MG63 (cell line): Measurements from ENCODE around the gene FLT1. TPM values are rescaled to one million over a fixed set of nuclear protein-coding genes. Genes with fewer than 3 reads are reported as not detected.

Experiments
- DNase-seq: peaks from one replicate; pipeline ENCODE4 v3.0.0-alpha.2; 2020
- H3K27me3 ChIP-seq: fragments of 250-450 bp; sonication (Bioruptor Pico); 2 replicates; pipeline ENCODE4 v1.5.1; 2020; ENCODE audit warnings: mild to moderate bottlenecking, moderate library complexity
- H3K36me3 ChIP-seq: fragments of 250-450 bp; sonication (Bioruptor Pico); 2 replicates; pipeline ENCODE4 v1.5.1; 2020; ENCODE audit warnings: mild to moderate bottlenecking, moderate library complexity
- H3K4me3 ChIP-seq: fragments of 250-450 bp; sonication (Bioruptor Pico); 2 replicates; pipeline ENCODE4 v1.5.1; 2020; ENCODE audit warnings: mild to moderate bottlenecking, moderate library complexity
- H3K9me3 ChIP-seq: fragments of 250-450 bp; sonication (Bioruptor Pico); 2 replicates; pipeline ENCODE4 v1.5.1; 2020; ENCODE audit warnings: mild to moderate bottlenecking, moderate library complexity
- total RNA-seq: library from RNA; depleted of rRNA; stranded (reverse); fragments of >200 nt; shearing (Covaris generic); gene quantifications from 2 replicates; pipeline ENCODE4 v1.2.3, GENCODE V29; 2014; ENCODE audit warnings: low replicate concordance

Gene FLT1
- total RNA-seq, 1 experiment from 2014 or later = 0.66 TPM

DNA sequence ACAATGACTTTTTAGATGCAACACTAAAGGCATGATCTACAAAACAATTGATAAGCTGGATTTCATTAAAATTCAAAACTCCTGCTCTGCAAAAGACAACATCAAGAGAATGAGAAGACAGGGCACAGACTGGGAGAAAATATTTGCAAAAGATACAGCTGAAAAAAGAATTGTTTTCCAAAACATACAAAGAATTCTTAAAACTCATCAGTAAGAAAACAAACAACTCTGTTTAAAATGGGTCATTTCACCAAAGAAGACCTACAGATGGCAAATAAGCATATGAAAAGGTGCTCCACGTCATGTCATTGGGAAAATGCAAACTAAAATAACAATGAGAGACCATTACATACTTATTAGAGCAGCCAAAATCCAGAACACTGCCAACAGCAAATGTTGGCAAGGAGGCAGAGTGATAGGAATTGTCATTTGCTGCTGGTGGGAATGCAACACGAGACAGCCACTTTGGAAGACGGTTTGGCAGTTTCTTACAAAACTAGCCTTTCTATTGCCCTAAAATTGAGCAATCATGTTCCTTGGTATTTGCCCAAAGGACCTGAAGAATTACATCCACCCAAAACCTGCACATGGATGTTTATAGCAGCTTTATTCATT lies 39.2 kb downstream of the FLT1 start:
- no peak for DNase-seq
- H3K9me3 ChIP-seq = no peaks in the 10 kb centered on the region

DNA sequence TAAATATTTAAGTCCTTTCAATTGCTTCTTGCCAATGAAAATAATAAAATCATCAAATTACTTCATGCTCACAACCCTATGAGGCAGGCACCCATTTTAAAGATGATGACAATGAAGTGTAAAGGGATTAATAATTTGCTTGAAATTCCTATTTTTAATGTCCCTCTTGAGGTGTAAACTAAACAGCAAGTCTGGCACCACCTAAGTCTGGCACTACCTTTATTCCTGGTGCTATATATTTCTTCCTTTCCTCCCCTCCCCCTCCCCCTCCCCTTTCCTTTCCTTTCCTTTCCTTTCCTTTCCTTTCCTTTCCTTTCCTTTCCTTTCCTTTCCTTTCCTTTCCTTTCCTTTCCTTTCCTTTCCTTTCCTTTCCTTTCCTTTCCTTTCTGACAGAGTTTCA lies 42.2 kb downstream of the FLT1 start:
- no peak overlapping the region for H3K4me3 ChIP-seq
- no peak for DNase-seq
- H3K36me3 ChIP-seq = no peaks in the 10 kb centered on the region
- H3K27me3 ChIP-seq = no peaks in the 10 kb centered on the region
- H3K9me3 ChIP-seq = 0 out of 2 replicates have a peak, but pooled peaks cover 5% of the 10 kb centered on the region

More for the DNA sequence above, 39.2 kb downstream of the FLT1 start:
- Histone ChIP-seq H3K4me3 (no peak overlapping the region), H3K36me3 (no peaks in the 10 kb centered on the region), H3K27me3 (no peaks in the 10 kb centered on the region)

DNA sequence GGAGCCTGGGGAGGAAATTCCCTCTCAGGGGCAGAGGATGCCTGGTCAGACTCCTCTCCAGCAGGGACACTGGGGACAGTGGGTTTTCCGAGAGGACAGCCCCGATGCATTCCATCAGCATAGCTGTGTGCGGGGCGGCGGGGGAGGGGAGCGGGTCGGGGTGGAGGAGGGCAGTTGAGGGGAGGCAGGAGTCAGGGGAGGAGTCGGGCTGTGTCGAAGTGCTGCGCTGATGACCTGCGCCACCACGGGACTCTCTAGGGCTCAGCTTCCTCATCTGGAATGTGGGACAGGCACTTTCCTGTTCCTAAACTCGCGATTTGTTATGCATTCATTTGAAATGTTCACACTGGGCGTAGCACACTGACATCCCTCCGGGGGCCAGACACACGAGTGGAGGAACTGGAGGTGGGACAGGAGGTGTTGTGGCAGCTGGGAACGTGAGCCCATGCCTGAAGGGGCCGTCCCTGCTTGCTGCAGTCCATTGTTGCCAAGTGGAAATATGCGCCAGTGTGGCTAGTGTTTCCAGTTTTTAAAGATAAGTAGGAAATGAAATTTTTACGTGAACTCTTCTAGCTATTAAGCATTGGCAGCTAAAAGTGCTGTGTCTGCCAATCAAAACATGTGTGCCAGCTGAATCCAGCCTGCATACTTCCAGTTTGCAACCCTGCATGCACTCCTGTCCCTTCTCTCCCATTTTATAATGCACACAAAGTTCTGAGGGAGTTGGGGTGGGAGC lies 43.3 kb downstream of the FLT1 start:
- Histone ChIP-seq H3K4me3 (peak overlapping the region; percentile 16; the same call in 1 of the 2 replicates), H3K27me3 (no peaks in the 10 kb centered on the region), H3K36me3 (no peaks in the 10 kb centered on the region), H3K9me3 (0 out of 2 replicates have a peak, but pooled peaks cover 5% of the 10 kb centered on the region)
- peak; percentile 60 for DNase-seq

DNA sequence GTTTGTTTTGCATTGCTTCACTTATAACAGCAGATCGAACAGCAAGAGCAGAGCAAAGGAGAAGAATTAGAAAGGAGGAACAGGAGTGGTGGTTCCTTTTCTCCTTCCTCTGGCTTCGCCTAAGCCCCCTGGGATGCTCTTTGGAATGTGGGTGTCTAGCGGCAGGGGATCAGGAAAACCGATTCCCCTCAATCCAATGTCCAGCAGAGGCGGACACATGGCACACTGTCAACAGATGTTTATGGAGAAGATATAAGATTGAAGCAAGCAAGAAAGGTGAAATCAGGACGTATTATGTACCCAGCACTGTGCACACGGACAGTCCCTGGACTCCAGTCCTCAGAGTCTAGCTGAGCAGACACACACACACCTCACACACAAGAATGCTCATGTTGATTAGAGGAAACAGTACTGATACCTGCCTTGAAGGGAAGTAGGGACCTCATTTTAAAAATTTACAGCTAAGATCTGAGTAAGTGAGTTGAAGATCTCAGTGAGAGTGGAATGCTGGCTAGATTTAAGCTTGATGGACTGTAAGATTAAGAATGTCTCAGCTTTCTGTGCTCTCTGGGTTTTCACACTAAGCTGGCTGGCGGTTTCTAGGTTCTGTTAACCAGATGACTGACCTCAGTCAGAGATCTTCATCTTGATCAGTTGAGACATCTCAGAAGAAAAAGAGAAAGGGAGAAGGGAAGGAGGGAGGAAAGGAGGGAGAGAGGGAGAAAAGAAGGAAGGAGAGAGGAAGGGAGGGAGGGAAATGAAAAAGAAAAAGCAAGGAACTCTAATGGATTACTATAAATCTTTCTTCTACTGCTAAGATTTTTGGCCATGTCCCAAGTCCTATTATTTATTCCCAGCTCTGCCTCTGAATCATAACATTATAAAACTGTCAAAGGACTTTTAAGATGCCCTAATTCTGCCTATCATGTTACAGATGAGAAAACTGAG lies 44.8 kb downstream of the FLT1 start:
- DNase-seq = no peak
- H3K9me3 ChIP-seq = peaks cover 9% of the 10 kb centered on the region; the same call in 1 of the 2 replicates
- H3K27me3 ChIP-seq = no peaks in the 10 kb centered on the region
- H3K36me3 ChIP-seq = no peaks in the 10 kb centered on the region
- H3K4me3 ChIP-seq = no peak overlapping the region

DNA sequence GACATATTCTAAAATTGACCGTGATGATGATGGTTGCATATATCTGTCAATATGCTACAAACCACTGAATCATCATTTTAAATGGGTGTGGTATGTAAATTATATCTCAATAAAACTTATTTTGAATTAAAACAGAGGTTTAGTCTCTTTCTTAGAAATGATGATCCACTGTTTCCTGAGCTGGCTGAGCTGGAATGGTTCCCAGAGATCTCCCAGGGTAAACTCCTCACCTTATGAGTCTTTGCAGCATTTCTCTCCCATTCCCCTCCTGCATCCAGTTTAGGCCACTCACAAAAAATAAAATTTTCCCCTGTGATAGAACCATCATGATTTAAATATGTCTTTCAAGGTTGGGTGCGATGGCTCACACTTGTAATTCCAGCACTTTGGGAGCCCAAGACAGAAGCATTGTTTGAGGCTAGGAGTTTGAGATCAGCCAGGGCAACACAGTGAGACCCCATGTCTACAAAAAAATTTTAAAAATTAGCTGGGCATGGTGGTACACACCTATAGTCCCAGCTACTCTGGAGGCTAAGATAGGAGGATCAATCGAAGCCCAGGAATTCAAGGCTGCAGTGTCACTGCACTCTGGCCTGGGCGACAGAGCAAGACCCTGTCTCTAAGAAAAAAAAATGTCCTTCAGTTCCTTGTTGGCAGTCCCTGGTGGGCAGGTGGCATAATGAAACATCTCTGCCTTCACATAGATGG lies 46.1 kb downstream of the FLT1 start:
- DNase-seq = no peak
- Histone ChIP-seq H3K36me3 (no peaks in the 10 kb centered on the region), H3K9me3 (peaks cover 9% of the 10 kb centered on the region; the same call in 1 of the 2 replicates), H3K4me3 (no peak overlapping the region), H3K27me3 (no peaks in the 10 kb centered on the region; the same call in 1 of the 2 replicates)

DNA sequence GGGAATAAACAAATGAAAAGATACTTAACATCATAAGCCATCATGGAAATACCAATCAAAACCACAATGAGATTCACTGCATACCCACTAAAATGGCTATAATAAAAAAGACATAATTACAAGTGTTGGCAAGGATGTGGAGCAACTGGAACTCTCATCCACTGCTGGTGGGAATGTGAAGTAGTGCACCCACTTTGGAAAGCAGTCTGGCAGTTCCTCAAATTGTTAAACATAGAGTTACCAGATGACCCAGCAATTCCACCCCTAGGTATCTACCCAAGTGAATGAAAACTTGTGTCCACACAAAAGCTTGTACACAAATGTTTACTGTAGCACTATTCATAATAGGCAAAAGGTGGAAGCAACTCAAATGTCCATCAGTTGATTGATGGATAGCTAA lies 46.9 kb downstream of the FLT1 start:
- H3K36me3 ChIP-seq = no peaks in the 10 kb centered on the region
- no peak overlapping the region for H3K4me3 ChIP-seq
- no peaks in the 10 kb centered on the region; the same call in 1 of the 2 replicates for H3K27me3 ChIP-seq
- DNase-seq = no peak
- peaks cover 9% of the 10 kb centered on the region; the same call in 1 of the 2 replicates for H3K9me3 ChIP-seq

DNA sequence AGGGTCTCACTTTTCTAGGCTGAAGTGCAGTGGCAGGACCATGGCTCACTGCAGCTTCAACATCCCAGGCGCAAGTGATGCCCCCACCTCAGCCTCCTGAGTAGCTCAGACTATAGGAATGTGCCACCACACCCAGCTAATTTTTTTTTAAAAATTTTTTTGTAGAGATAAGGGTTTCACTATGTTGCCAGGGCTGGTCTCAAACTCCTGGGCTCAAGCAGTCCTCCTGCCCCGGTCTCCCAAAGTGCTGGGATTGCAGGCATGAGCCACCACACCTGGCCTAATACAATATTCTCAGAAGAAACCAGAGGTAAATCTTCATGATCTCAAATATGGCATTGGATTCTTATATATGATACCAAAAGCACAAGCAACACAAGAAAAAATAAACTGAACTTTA lies 47.7 kb downstream of the FLT1 start:
- Histone ChIP-seq H3K9me3 (peaks cover 9% of the 10 kb centered on the region; the same call in 1 of the 2 replicates), H3K27me3 (no peaks in the 10 kb centered on the region; the same call in 1 of the 2 replicates), H3K4me3 (no peak overlapping the region), H3K36me3 (no peaks in the 10 kb centered on the region)
- no peak for DNase-seq

DNA sequence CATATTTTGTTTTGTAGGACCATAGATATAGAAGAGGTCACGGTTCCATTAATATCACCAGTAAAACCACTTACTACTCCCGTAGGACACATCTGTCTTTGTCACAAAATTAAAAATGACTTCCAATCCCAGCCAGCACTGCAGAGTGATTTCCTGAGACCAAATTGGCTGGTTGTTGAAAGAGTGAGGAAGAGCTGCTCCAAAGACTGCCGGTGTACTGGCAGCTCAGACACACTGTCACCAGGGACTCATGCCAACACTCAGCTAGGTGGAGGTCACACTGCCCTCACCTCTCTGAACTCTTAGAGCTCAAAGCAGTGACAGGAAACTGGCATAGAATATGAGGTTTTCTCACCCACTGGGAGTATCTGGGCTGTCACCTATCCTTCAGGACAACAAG lies 52.1 kb downstream of the FLT1 start:
- no peak for DNase-seq
- Histone ChIP-seq H3K9me3 (peaks cover 4% of the 10 kb centered on the region; the same call in 1 of the 2 replicates), H3K27me3 (no peaks in the 10 kb centered on the region; the same call in 1 of the 2 replicates), H3K36me3 (no peaks in the 10 kb centered on the region), H3K4me3 (no peak overlapping the region)

DNA sequence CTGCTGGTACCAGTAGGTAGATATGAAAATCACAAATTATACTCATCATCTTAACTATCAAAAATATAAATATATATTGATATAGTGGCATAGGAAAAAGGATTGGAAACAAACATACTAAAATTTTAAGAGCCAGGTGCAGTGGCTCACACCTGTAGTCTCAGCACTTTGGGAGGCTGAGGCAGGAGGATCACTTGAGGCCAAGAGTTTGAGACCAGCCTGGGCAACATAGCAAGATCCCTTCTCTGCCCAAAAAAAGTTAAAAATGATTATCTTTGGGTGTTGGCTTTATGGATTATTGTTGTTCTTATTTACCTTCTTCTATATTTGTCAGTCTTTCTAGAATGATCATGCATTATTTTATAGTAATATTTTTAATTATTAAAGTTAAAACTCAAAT lies 53.4 kb downstream of the FLT1 start:
- no peak for DNase-seq
- Histone ChIP-seq H3K27me3 (no peaks in the 10 kb centered on the region; the same call in 1 of the 2 replicates), H3K9me3 (peaks cover 3% of the 10 kb centered on the region; the same call in 1 of the 2 replicates), H3K4me3 (no peak overlapping the region), H3K36me3 (no peaks in the 10 kb centered on the region)

DNA sequence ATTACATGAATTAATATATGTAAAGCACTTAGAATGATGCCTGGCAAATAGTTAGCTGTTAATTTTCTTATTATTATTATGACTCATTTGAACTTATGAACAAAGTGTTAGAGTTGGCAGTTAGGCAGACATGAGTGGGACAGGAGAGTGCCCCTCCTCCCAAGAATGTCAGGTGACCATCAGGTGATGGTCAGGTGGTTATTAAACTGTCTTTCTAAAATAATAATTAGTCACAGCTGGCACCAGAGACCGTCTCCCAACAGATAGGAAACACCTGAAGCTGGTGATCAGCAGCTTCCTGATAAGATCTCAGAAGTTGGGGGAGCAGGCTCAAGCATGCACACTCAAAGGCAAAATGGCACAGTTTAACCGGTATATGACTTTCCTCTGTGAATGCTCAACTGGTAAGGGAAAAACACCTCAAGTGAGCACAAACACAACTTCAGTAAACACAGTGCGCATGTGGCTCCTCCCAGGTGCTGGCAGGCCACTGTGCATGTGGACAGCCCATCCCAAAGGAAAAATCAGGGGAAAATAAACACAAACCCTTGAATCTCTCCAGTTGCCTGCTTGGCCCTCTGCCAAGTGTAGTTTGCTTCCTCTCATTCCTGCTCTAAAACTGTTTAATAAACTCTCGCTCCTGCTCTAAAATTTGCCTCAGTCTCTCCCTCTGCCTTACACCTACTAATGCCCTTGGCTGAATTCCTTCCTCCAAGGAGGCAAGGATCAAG lies 54.0 kb downstream of the FLT1 start:
- H3K9me3 ChIP-seq = no peaks in the 10 kb centered on the region; the same call in 1 of the 2 replicates
- H3K36me3 ChIP-seq = no peaks in the 10 kb centered on the region
- no peak for DNase-seq
- no peak overlapping the region for H3K4me3 ChIP-seq
- H3K27me3 ChIP-seq = no peaks in the 10 kb centered on the region; the same call in 1 of the 2 replicates

DNA sequence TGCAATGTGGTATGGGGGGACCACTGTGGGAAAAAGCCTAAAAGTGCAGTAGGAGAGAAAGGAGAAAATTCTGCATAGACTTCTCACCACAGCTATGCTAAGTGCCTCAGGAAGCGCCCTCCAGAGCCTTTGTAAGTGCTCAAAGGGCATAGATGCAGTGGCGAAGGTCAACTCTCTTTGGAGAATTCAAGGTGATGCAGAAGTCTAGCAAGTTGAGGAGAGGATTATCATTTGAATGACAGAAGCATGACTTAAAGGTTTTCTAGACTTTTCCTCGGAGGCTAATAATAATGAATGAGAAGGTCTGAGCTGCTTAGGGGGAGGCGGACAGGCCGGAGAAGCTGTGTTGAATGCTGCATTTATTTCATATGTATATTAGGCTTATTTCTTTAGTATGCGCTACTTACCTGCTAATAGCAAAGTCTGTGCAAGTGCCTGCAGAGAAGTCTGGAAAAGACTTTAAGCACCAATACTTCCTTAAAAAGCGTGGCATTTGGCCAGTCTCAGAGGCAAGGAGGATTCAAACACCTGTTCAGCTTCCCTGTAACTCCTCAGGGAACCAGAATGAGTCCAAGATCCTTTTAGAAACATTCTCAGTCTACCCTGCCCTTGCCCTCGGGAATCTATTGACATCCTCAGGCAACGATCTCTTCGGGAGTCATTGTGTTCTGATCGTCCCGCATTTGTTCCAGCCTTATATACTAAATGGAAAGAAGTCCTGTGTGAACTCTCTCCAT lies 56.2 kb downstream of the FLT1 start:
- H3K4me3 ChIP-seq = no peak overlapping the region
- no peaks in the 10 kb centered on the region for H3K27me3 ChIP-seq
- H3K9me3 ChIP-seq = no peaks in the 10 kb centered on the region; the same call in 1 of the 2 replicates
- no peaks in the 10 kb centered on the region for H3K36me3 ChIP-seq
- DNase-seq = no peak

DNA sequence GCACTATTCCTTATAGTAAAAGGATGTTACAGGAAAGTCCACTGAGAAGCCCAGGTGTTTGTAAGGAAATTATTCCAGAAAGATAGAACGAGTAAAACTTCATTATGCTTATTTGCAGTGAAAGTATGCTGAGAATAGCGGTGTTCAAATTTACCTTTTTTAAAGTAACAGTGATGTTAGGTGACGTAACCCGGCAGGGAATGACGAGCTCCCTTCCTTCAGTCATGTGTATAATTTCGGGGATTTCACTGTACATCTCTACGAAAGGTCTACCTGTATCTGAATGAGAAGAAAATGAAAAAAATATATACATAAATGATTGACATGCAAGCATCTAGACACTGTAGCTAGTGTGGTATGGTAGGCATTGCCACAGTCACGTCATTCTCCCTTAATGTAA lies 56.9 kb downstream of the FLT1 start:
- H3K27me3 ChIP-seq = no peaks in the 10 kb centered on the region
- no peak overlapping the region for H3K4me3 ChIP-seq
- DNase-seq = no peak
- H3K9me3 ChIP-seq = no peaks in the 10 kb centered on the region
- H3K36me3 ChIP-seq = no peaks in the 10 kb centered on the region

DNA sequence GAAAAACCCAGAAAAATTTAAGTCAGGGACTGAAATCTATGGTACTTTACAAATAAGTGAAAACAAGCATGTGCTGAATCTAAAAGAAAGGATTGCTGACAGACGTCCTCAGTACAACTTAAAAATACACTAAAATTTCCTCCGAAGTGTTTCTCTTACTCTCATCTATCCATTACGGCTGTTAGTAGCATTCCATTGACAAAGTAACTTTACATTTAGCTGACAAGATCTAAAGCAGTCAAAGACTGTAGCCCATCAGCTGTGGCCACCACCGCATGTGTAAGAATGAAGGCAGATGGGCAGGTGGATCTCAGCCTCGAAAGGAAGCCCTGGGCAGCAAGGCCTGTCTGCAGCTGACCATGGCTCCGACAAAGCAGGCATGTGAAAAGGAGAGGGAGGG lies 59.0 kb downstream of the FLT1 start:
- DNase-seq = no peak
- Histone ChIP-seq H3K36me3 (no peaks in the 10 kb centered on the region), H3K27me3 (no peaks in the 10 kb centered on the region), H3K9me3 (no peaks in the 10 kb centered on the region), H3K4me3 (no peak overlapping the region)

DNA sequence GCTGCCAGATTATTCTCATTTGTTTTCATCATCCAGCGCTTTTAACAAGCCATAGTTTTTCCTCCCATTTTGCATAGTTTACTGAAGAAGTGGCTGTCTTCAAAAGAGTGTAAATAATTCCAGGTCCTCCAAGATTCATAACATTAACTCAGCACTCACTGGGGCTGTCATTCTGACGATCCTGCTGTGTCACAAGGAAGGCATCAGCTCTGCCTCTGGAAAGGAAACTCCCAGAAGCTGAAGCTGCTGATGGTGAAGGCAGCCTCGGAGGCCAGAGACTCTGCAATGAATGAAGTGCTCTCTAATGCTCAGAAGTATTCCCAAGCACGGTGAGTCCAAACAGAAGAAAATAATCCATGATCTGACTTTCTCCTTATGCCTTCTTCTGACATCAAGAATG lies 60.0 kb downstream of the FLT1 start:
- Histone ChIP-seq H3K27me3 (no peaks in the 10 kb centered on the region), H3K9me3 (no peaks in the 10 kb centered on the region)
- DNase-seq = no peak

More for the DNA sequence above, 60.0 kb downstream of the FLT1 start:
- Histone ChIP-seq H3K4me3 (no peak overlapping the region), H3K36me3 (no peaks in the 10 kb centered on the region)
